WTC11 (cell line): ENCODE measurements around the gene CHMP1B. TPM values are rescaled to one million over a fixed set of nuclear protein-coding genes. Genes with fewer than 3 reads are reported as not detected.

Experiments used
- ATAC-seq: fragments of 200-7000 bp; cut with Tn5 transposase; 2 replicates; pipeline ENCODE4 v1.10.0; 2021; ENCODE audit warnings: mild to moderate bottlenecking, moderate library complexity
- CTCF ChIA-PET: fragments of 300-600 bp; sonication (Branson Sonifier 250); formaldehyde crosslinking; loops from one replicate; lab custom pipeline; 2021; ENCODE audit warnings: antibody characterized with exemption; lab: Charles Lee
- POLR2A ChIA-PET: fragments of 350-600 bp; sonication (Branson Sonifier 250); formaldehyde crosslinking; loops from one replicate; lab custom pipeline; 2021; ENCODE audit warnings: antibody characterized with exemption; lab: Charles Lee
- DNase-seq: peaks from one replicate; pipeline ENCODE4 v3.0.0; 2021; ENCODE audit warnings: low spot score
- H3K27ac Mint-ChIP-seq: 2 replicates; pipeline ENCODE4 v1.8.0; 2021; ENCODE audit warnings: mixed read lengths
- H3K27me3 Mint-ChIP-seq: 2 replicates; pipeline ENCODE4 v1.8.0; 2021; ENCODE audit warnings: low read depth, mild to moderate bottlenecking, moderate library complexity, mixed read lengths
- H3K36me3 Mint-ChIP-seq: 2 replicates; pipeline ENCODE4 v1.8.0; 2021; ENCODE audit warnings: mixed read lengths
- H3K4me1 Mint-ChIP-seq: 2 replicates; pipeline ENCODE4 v1.8.0; 2022; ENCODE audit warnings: mixed read lengths
- H3K4me3 Mint-ChIP-seq: 2 replicates; pipeline ENCODE4 v1.8.0; 2021; ENCODE audit warnings: mild to moderate bottlenecking, moderate library complexity, mixed read lengths
- H3K9me3 Mint-ChIP-seq: 2 replicates; pipeline ENCODE4 v1.8.0; 2021; ENCODE audit warnings: mixed read lengths
- EMX1 ChIP-seq: fragments of 250-450 bp; sonication (Bioruptor Pico); IDR thresholded peaks from 2 replicates; pipeline ENCODE4 v1.8.0; 2021; ENCODE audit warnings: mild to moderate bottlenecking
- GRHL2 ChIP-seq: fragments of 250-450 bp; sonication (Bioruptor Pico); IDR thresholded peaks from 2 replicates; pipeline ENCODE4 v1.8.0; 2022; ENCODE audit warnings: mild to moderate bottlenecking, moderate library complexity; ENCODE audit not compliant: insufficient replicate concordance, severe bottlenecking
- JUN ChIP-seq: sonication (generic); formaldehyde crosslinking; IDR thresholded peaks from 2 replicates; pipeline ENCODE4 v1.8.0; 2023; ENCODE audit warnings: mild to moderate bottlenecking, missing genetic modification reagents
- NFATC4 ChIP-seq: fragments of 250-450 bp; sonication (Bioruptor Pico); IDR thresholded peaks from 2 replicates; pipeline ENCODE4 v1.9.0; 2021; ENCODE audit warnings: mild to moderate bottlenecking
- NFYB ChIP-seq: sonication (generic); formaldehyde crosslinking; conservative IDR thresholded peaks from 2 replicates; pipeline ENCODE4 v1.8.0; 2022; ENCODE audit warnings: low read depth, missing genetic modification reagents
- NR1H2 ChIP-seq: sonication (generic); formaldehyde crosslinking; IDR thresholded peaks from 2 replicates; pipeline ENCODE4 v1.9.0; 2021; ENCODE audit warnings: mild to moderate bottlenecking, moderate library complexity, missing genetic modification reagents
- PRRX2 ChIP-seq: fragments of 250-450 bp; sonication (Bioruptor Pico); IDR thresholded peaks from 2 replicates; pipeline ENCODE4 v1.8.0; 2021; ENCODE audit warnings: mild to moderate bottlenecking
- SMAD3 ChIP-seq: sonication (generic); formaldehyde crosslinking; IDR thresholded peaks from 2 replicates; pipeline ENCODE4 v1.8.0; 2022; ENCODE audit warnings: missing genetic modification reagents, mild to moderate bottlenecking, borderline replicate concordance
- SOX15 ChIP-seq: fragments of 250-450 bp; sonication (Bioruptor Pico); IDR thresholded peaks from 2 replicates; pipeline ENCODE4 v1.9.0; 2021; ENCODE audit warnings: mild to moderate bottlenecking
- SP1 ChIP-seq: sonication (generic); formaldehyde crosslinking; conservative IDR thresholded peaks from 2 replicates; pipeline ENCODE4 v1.8.1; 2022; ENCODE audit warnings: missing genetic modification reagents
- TEAD1 ChIP-seq: sonication (generic); formaldehyde crosslinking; IDR thresholded peaks from 2 replicates; pipeline ENCODE4 v1.8.0; 2022; ENCODE audit warnings: mild to moderate bottlenecking, missing genetic modification reagents
- TEAD4 ChIP-seq: sonication (generic); formaldehyde crosslinking; IDR thresholded peaks from 2 replicates; pipeline ENCODE4 v1.8.0; 2022; ENCODE audit warnings: mild to moderate bottlenecking, missing genetic modification reagents
- total RNA-seq: library from RNA; stranded (reverse); gene quantifications from 3 replicates; pipeline ENCODE4 v1.2.3, GENCODE V29; 2021
- TF ChIP-seq, protein P1 (sequence below): sonication (generic); formaldehyde crosslinking; IDR thresholded peaks from 2 replicates; pipeline ENCODE4 v1.8.1; 2023; ENCODE audit warnings: mild to moderate bottlenecking, missing genetic modification reagents, borderline replicate concordance
- TF ChIP-seq, protein P2 (sequence below): fragments of 250-450 bp; sonication (Bioruptor Pico); conservative IDR thresholded peaks from 2 replicates; pipeline ENCODE4 v1.9.0; 2021; ENCODE audit warnings: mild to moderate bottlenecking
- TF ChIP-seq, protein P3 (sequence below): sonication (generic); formaldehyde crosslinking; IDR thresholded peaks from 2 replicates; pipeline ENCODE4 v1.8.0; 2023; ENCODE audit warnings: missing genetic modification reagents
- TF ChIP-seq, protein P4 (sequence below): fragments of 250-450 bp; sonication (Bioruptor Pico); IDR thresholded peaks from 2 replicates; pipeline ENCODE4 v1.9.0; 2021; ENCODE audit warnings: mild to moderate bottlenecking
- TF ChIP-seq, protein P5 (sequence below): sonication (generic); formaldehyde crosslinking; IDR thresholded peaks from 2 replicates; pipeline ENCODE4 v1.8.1; 2022; ENCODE audit warnings: mild to moderate bottlenecking, missing genetic modification reagents, moderate library complexity, borderline replicate concordance
- TF ChIP-seq, protein P6 (sequence below): sonication (generic); formaldehyde crosslinking; IDR thresholded peaks from 2 replicates; pipeline ENCODE4 v1.8.1; 2023; ENCODE audit warnings: mild to moderate bottlenecking, moderate library complexity, missing genetic modification reagents
- TF ChIP-seq, protein P7 (sequence below): fragments of 250-450 bp; sonication (Bioruptor Pico); IDR thresholded peaks from 2 replicates; pipeline ENCODE4 v1.9.0; 2021; ENCODE audit warnings: moderate library complexity, mild to moderate bottlenecking, inconsistent platforms, borderline replicate concordance
- TF ChIP-seq, protein P8 (sequence below): sonication (generic); formaldehyde crosslinking; IDR thresholded peaks from 2 replicates; pipeline ENCODE4 v1.8.1; 2022; ENCODE audit warnings: low read depth, mild to moderate bottlenecking, moderate library complexity, missing genetic modification reagents, borderline replicate concordance

CHMP1B gene
- total RNA-seq, 1 experiment from 2014 or later: 37.2 TPM

DNA sequence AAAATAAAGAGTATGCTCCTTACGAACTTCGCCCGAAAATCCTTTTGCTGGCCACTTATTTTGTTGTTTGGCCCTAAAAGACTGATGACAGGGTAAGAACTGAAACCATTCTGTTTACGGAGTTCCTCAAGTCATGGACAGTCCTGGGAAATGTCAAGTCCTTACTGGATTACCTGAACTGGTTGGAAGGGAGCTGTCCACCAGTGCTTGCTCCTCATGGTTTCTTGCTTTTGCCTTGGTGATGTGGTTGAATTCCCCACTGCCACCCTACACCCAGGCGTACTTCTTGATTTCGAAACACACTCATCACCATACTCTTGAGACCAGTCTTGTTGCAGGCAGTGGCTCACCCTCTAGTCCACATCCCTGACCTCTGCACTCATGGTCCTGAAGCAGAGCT, 49.1 kb upstream of the CHMP1B start:
- ATAC-seq (no peak), DNase-seq (no peak)
- no peaks in the 10 kb centered on the region for H3K36me3 Mint-ChIP-seq
- POLR2A ChIA-PET: interaction anchor here (0.6 kb wide), 1 partner anchor 139 kb away, joined by 3 read pairs; no protein-coding TSS in a partner anchor
- CTCF ChIA-PET: no interaction called here
- no peaks in the 10 kb centered on the region for H3K9me3 Mint-ChIP-seq
- no peak overlapping the region for H3K27ac Mint-ChIP-seq
- H3K4me3 Mint-ChIP-seq: no peak overlapping the region
- no peak for TF ChIP-seq SOX15 (CRISPR knock-in tag)
- TF ChIP-seq, protein P1, sequence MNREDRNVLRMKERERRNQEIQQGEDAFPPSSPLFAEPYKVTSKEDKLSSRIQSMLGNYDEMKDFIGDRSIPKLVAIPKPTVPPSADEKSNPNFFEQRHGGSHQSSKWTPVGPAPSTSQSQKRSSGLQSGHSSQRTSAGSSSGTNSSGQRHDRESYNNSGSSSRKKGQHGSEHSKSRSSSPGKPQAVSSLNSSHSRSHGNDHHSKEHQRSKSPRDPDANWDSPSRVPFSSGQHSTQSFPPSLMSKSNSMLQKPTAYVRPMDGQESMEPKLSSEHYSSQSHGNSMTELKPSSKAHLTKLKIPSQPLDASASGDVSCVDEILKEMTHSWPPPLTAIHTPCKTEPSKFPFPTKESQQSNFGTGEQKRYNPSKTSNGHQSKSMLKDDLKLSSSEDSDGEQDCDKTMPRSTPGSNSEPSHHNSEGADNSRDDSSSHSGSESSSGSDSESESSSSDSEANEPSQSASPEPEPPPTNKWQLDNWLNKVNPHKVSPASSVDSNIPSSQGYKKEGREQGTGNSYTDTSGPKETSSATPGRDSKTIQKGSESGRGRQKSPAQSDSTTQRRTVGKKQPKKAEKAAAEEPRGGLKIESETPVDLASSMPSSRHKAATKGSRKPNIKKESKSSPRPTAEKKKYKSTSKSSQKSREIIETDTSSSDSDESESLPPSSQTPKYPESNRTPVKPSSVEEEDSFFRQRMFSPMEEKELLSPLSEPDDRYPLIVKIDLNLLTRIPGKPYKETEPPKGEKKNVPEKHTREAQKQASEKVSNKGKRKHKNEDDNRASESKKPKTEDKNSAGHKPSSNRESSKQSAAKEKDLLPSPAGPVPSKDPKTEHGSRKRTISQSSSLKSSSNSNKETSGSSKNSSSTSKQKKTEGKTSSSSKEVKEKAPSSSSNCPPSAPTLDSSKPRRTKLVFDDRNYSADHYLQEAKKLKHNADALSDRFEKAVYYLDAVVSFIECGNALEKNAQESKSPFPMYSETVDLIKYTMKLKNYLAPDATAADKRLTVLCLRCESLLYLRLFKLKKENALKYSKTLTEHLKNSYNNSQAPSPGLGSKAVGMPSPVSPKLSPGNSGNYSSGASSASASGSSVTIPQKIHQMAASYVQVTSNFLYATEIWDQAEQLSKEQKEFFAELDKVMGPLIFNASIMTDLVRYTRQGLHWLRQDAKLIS (CRISPR knock-in tag): no peak
- TF ChIP-seq NR1H2 (CRISPR knock-in tag): no peak
- no peak for TF ChIP-seq NFYB (CRISPR knock-in tag)
- TF ChIP-seq, protein P2, sequence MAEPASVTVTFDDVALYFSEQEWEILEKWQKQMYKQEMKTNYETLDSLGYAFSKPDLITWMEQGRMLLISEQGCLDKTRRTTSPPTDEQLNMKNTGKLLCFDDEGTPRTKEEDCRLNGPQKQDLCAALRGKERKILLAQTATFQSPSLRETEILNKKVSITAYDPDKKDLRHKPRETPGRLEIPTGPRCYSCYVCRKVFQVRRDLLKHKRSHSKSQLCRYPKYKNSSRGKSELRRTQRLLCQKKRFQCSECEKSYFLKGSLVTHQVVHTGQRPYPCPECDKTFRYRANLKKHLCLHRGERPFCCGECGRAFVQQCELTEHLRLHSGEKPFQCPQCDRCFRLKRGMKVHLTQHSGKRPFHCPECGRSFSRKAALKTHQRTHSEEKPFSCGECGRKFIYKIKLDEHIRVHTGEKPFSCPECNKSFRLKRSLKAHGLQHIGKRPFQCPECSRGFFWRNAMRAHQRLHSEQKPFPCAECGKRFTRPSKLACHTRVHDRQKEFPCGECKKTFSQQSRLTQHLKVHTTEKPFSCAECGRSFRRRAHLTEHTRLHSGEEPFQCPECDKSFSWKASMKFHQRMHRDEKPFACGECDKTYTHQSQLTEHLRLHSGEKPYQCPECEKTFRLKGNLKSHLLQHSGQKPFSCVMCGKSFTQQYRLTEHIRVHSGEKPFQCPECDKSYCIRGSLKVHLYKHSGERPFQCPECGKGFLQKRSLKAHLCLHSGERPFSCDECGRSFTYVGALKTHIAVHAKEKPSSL: no peak
- no peak for TF ChIP-seq TEAD4 (CRISPR knock-in tag)
- H3K27me3 Mint-ChIP-seq: no peaks in the 10 kb centered on the region
- H3K4me1 Mint-ChIP-seq: peaks cover 35% of the 10 kb centered on the region

DNA sequence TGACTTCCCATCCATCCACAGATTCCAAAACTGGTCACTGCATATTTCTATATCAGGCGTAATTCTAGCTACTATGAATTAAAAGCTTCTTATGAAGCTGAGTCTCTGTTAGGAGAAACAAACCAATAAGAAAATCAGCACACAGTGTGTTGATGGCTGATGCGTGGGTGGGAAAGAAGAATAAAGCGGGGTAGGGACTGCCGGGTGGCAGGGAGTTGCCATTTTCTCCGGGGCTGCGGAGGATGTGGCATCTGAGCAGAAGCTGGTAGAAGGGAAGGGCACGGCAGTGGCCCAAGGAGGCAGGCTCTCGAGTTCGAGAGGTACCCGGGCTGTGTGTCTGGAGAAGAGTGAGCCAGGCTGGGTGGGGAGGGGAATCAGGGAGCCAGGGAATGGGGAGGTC, 48.6 kb upstream of the CHMP1B start:
- Mint-ChIP-seq H3K4me3 (no peak overlapping the region), H3K27me3 (no peaks in the 10 kb centered on the region), H3K27ac (no peak overlapping the region), H3K9me3 (no peaks in the 10 kb centered on the region), H3K36me3 (no peaks in the 10 kb centered on the region), H3K4me1 (peaks cover 38% of the 10 kb centered on the region)
- ChIA-PET POLR2A (interaction anchor here (0.6 kb wide), 1 partner anchor 138 kb away, joined by 3 read pairs; no protein-coding TSS in a partner anchor), CTCF (interaction anchor here (0.6 kb wide), 1 partner anchor 37 kb away, joined by 3 read pairs; no protein-coding TSS in a partner anchor)
- ATAC-seq (no peak), DNase-seq (no peak)
- TF ChIP-seq, protein P3, sequence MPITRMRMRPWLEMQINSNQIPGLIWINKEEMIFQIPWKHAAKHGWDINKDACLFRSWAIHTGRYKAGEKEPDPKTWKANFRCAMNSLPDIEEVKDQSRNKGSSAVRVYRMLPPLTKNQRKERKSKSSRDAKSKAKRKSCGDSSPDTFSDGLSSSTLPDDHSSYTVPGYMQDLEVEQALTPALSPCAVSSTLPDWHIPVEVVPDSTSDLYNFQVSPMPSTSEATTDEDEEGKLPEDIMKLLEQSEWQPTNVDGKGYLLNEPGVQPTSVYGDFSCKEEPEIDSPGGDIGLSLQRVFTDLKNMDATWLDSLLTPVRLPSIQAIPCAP (CRISPR knock-in tag): no peak
- TF ChIP-seq EMX1 (CRISPR knock-in tag) (no peak), NFATC4 (no peak), GRHL2 (no peak), JUN (CRISPR knock-in tag) (no peak), TEAD1 (no peak), SMAD3 (CRISPR knock-in tag) (no peak), SP1 (CRISPR knock-in tag) (no peak), PRRX2 (CRISPR knock-in tag) (no peak)
- TF ChIP-seq, protein P4, sequence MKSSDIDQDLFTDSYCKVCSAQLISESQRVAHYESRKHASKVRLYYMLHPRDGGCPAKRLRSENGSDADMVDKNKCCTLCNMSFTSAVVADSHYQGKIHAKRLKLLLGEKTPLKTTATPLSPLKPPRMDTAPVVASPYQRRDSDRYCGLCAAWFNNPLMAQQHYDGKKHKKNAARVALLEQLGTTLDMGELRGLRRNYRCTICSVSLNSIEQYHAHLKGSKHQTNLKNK (CRISPR knock-in tag): no peak
- TF ChIP-seq, protein P5, sequence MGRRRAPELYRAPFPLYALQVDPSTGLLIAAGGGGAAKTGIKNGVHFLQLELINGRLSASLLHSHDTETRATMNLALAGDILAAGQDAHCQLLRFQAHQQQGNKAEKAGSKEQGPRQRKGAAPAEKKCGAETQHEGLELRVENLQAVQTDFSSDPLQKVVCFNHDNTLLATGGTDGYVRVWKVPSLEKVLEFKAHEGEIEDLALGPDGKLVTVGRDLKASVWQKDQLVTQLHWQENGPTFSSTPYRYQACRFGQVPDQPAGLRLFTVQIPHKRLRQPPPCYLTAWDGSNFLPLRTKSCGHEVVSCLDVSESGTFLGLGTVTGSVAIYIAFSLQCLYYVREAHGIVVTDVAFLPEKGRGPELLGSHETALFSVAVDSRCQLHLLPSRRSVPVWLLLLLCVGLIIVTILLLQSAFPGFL (CRISPR knock-in tag): no peak
- TF ChIP-seq, protein P6, sequence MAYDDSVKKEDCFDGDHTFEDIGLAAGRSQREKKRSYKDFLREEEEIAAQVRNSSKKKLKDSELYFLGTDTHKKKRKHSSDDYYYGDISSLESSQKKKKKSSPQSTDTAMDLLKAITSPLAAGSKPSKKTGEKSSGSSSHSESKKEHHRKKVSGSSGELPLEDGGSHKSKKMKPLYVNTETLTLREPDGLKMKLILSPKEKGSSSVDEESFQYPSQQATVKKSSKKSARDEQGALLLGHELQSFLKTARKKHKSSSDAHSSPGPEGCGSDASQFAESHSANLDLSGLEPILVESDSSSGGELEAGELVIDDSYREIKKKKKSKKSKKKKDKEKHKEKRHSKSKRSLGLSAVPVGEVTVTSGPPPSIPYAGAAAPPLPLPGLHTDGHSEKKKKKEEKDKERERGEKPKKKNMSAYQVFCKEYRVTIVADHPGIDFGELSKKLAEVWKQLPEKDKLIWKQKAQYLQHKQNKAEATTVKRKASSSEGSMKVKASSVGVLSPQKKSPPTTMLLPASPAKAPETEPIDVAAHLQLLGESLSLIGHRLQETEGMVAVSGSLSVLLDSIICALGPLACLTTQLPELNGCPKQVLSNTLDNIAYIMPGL (CRISPR knock-in tag): no peak
- TF ChIP-seq, protein P7, sequence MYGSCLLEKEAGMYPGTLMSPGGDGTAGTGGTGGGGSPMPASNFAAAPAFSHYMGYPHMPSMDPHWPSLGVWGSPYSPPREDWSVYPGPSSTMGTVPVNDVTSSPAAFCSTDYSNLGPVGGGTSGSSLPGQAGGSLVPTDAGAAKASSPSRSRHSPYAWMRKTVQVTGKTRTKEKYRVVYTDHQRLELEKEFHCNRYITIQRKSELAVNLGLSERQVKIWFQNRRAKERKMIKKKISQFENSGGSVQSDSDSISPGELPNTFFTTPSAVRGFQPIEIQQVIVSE (CRISPR knock-in tag): no peak
- TF ChIP-seq, protein P8, sequence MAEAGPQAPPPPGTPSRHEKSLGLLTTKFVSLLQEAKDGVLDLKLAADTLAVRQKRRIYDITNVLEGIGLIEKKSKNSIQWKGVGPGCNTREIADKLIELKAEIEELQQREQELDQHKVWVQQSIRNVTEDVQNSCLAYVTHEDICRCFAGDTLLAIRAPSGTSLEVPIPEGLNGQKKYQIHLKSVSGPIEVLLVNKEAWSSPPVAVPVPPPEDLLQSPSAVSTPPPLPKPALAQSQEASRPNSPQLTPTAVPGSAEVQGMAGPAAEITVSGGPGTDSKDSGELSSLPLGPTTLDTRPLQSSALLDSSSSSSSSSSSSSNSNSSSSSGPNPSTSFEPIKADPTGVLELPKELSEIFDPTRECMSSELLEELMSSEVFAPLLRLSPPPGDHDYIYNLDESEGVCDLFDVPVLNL: no peak
